Activated CD4-positive, alpha-beta T cell treated with anti-CD3 and anti-CD28 coated beads for 24 hours (primary cell): ENCODE results near the gene EPGN.
"Not testable (repeated sequence)": the region's sequence is repeated elsewhere in the genome, so short reads cannot be mapped to it uniquely, and the experiment has no call there.

Experiments
- DNase-seq, 2 donors: peaks; one replicate each; pipeline ENCODE4 v3.0.0-alpha.2; 2020; ENCODE audit warnings: low read depth in 2 of 2

EPGN gene

GRCh38 chr4:74339501-74339900 is 31.2 kb downstream of the EPGN start:
- no peak for DNase-seq

- DNase-seq, result not testable (repeated sequence)
These were observed 32.2 kb downstream of the EPGN start for GRCh38 chr4:74340421-74340820.

- no peak for DNase-seq
These were observed 35.8 kb downstream of the EPGN start for GRCh38 chr4:74344031-74344430.

- no peak for DNase-seq
These were observed 45.6 kb downstream of the EPGN start for GRCh38 chr4:74353858-74354257.

- DNase-seq, result no peak
These were observed 49.7 kb downstream of the EPGN start for GRCh38 chr4:74357965-74358364.

GRCh38 chr4:74361671-74362070 is 53.4 kb downstream of the EPGN start:
- no peak for DNase-seq

- no peak for DNase-seq
These were observed 54.1 kb downstream of the EPGN start for GRCh38 chr4:74362347-74362746.

- DNase-seq, result no peak
These were observed 56.0 kb downstream of the EPGN start for GRCh38 chr4:74364256-74364651.

- no peak for DNase-seq
These were observed 56.6 kb downstream of the EPGN start, which contains the start of gene EREG for GRCh38 chr4:74364652-74365491. Gene EREG, plus strand, starts transcription at chr4:74365145. Its CDS starts 164 bp downstream, at chr4:74365309.

- no peak for DNase-seq
These were observed 57.5 kb downstream of the EPGN start for GRCh38 chr4:74365761-74366160.
